Keratinocyte (primary cell): ENCODE measurements around the gene FBXO31. TPM values are rescaled to one million over a fixed set of nuclear protein-coding genes. Genes with fewer than 3 reads are reported as not detected.

ENCODE experiments used
- DNase-seq: peaks from one replicate; pipeline ENCODE4 v3.0.0-alpha.2; 2011; ENCODE audit warnings: low read depth, missing footprints, low spot score
- FAIRE-seq: peaks from 2 replicates; lab custom pipeline; 2011; peaks lifted over from hg19 to GRCh38; lab: Jason Lieb, UNC
- H2AFZ ChIP-seq: 2 replicates; pipeline ENCODE4 v1.6.0; 2012; ENCODE audit warnings: low read length, control low read depth, inconsistent platforms; ENCODE audit not compliant: control insufficient read depth
- H3K27ac ChIP-seq: 2 replicates; pipeline ENCODE4 v1.5.1; 2011; ENCODE audit warnings: low read length; ENCODE audit not compliant: control insufficient read depth, insufficient read depth
- H3K27me3 ChIP-seq: 3 replicates; pipeline ENCODE4 v1.6.0; 2011; ENCODE audit warnings: low read length; ENCODE audit not compliant: control insufficient read depth, insufficient read depth; ENCODE audit errors: extremely low read depth
- H3K36me3 ChIP-seq, 2 experiments: 2 replicates in 1 of 2; 3 replicates in 1 of 2; pipeline ENCODE4 v1.5.1; 2011; ENCODE audit warnings: low read length in 2 of 2, mild to moderate bottlenecking in 1 of 2; ENCODE audit not compliant: control insufficient read depth in 2 of 2, insufficient read depth in 2 of 2; ENCODE audit errors: extremely low read depth in 1 of 2
- H3K4me1 ChIP-seq: 3 replicates; pipeline ENCODE4 v1.5.1; 2011; ENCODE audit warnings: low read length; ENCODE audit not compliant: control insufficient read depth, insufficient read depth; ENCODE audit errors: extremely low read depth
- H3K4me2 ChIP-seq: 3 replicates; pipeline ENCODE4 v1.6.0; 2011; ENCODE audit warnings: low read depth, low read length; ENCODE audit not compliant: control insufficient read depth, insufficient read depth; ENCODE audit errors: extremely low read depth
- H3K4me3 ChIP-seq, 3 experiments: fragments of 200-600 bp in 1 of 3; sonication (generic) in 1 of 3; 2 replicates in 2 of 3; 3 replicates in 1 of 3; pipeline ENCODE4 v1.5.1; 2011 to 2016; ENCODE audit warnings: low read length in 3 of 3, mild to moderate bottlenecking in 3 of 3, control low read depth in 2 of 3, inconsistent platforms in 1 of 3, low read depth in 1 of 3, mixed read lengths in 1 of 3, mixed run types in 1 of 3, moderate library complexity in 1 of 3; ENCODE audit not compliant: control insufficient read depth in 2 of 3, insufficient read depth in 2 of 3; ENCODE audit errors: extremely low read depth in 1 of 3
- H3K79me2 ChIP-seq: 2 replicates; pipeline ENCODE4 v1.6.0; 2012; ENCODE audit warnings: low read length; ENCODE audit not compliant: control insufficient read depth, insufficient read depth
- H3K9ac ChIP-seq: 3 replicates; pipeline ENCODE4 v1.6.0; 2011; ENCODE audit warnings: low read length; ENCODE audit not compliant: control insufficient read depth, insufficient read depth; ENCODE audit errors: extremely low read depth
- H3K9me1 ChIP-seq: 3 replicates; pipeline ENCODE4 v1.6.0; 2011; ENCODE audit warnings: low read length; ENCODE audit not compliant: control insufficient read depth, insufficient read depth; ENCODE audit errors: extremely low read depth
- H3K9me3 ChIP-seq: 2 replicates; pipeline ENCODE4 v1.5.1; 2012; ENCODE audit warnings: low read depth, low read length; ENCODE audit not compliant: control insufficient read depth
- H4K20me1 ChIP-seq: 3 replicates; pipeline ENCODE4 v1.6.0; 2011; ENCODE audit warnings: low read length; ENCODE audit not compliant: control insufficient read depth, insufficient read depth; ENCODE audit errors: extremely low read depth
- CTCF ChIP-seq, 3 experiments: IDR thresholded peaks in 1 of 3; conservative IDR thresholded peaks in 1 of 3; optimal IDR thresholded peaks in 1 of 3; 2 replicates in 2 of 3; 3 replicates in 1 of 3; pipeline versions ENCODE3 to v1.5.1; 2011; ENCODE audit warnings: low read length in 3 of 3, mild to moderate bottlenecking in 3 of 3, moderate library complexity in 2 of 3, control low read depth in 1 of 3, inconsistent platforms in 1 of 3; ENCODE audit not compliant: insufficient read depth in 2 of 3; ENCODE audit errors: extremely low read depth in 1 of 3
- EZH2 ChIP-seq: IDR thresholded peaks from one replicate; pipeline ENCODE4 v1.6.1; 2012; ENCODE audit warnings: inconsistent platforms, mild to moderate bottlenecking, low read length, moderate library complexity
- dilution Hi-C: fragments of 300-500 bp; cut with MboI; formaldehyde crosslinking; loops from one replicate; pipeline ENCODE4 v1.7.0; 2020; ENCODE audit warnings: low sequenced_read_pairs; ENCODE audit not compliant: extremely low pct_ligation_motif_present
- polyA plus RNA-seq, 5 experiments: library from polyadenylated mRNA; depleted of rRNA in 3 of 5; stranded (reverse) in 3 of 5; stranded (forward) in 1 of 5; unstranded in 1 of 5; fragments of >200 nt; gene quantifications; 1 replicate in 1 of 5; 2 replicates in 3 of 5; 3 replicates in 1 of 5; pipeline versions ENCODE4 v1.2.1 to v1.2.3, GENCODE V29; 2011 to 2012; ENCODE audit warnings: missing spikeins in 2 of 5, low read depth in 1 of 5, low replicate concordance in 1 of 5

FBXO31 gene
- polyA plus RNA-seq, 1 donor (not counting 4 experiments of a cell fraction or from before 2014, with no cell fraction given): 17.0 TPM

GRCh38 chr16:87384162-87384874 lies 742 bp upstream of the FBXO31 start:
- dilution Hi-C loops: no loop called here
- no peak for FAIRE-seq
- Histone ChIP-seq H3K4me3 (peak overlapping the region; percentile 46 to 84 (median 78)), H3K36me3 (no peaks in the 10 kb centered on the region), H2AFZ (peak overlapping the region; percentile 89), H3K27me3 (no peaks in the 10 kb centered on the region), H3K9me1 (peaks cover 2% of the 10 kb centered on the region), H3K9me3 (no peaks in the 10 kb centered on the region), H3K4me1 (peaks cover 33% of the 10 kb centered on the region), H3K4me2 (peak overlapping the region; percentile 69), H3K27ac (peak overlapping the region; percentile 60), H3K9ac (peak overlapping the region; percentile 84), H3K79me2 (peaks cover 38% of the 10 kb centered on the region), H4K20me1 (peaks cover 12% of the 10 kb centered on the region)
- DNase-seq: no peak
- TF ChIP-seq CTCF (optimal IDR thresholded peaks at IDR 0.05 in 1 of 3, IDR thresholded peaks at IDR 0.05 in 1 of 3, conservative IDR thresholded peaks at IDR 0.05 in 1 of 3; ENCODE audit: extremely low read depth in 1 of 3, insufficient read depth in 2 of 3, low read length in 3 of 3) (no peak), EZH2 (no peak)

GRCh38 chr16:87382023-87382785 lies 1.4 kb downstream of the FBXO31 start:
- Histone ChIP-seq H3K4me3 (peak overlapping the region; percentile 75 to 88 (median 84)), H3K9me1 (peaks cover 2% of the 10 kb centered on the region), H3K27me3 (no peaks in the 10 kb centered on the region), H4K20me1 (peaks cover 12% of the 10 kb centered on the region), H3K9ac (peak overlapping the region; percentile 84), H3K4me1 (peaks cover 17% of the 10 kb centered on the region), H3K9me3 (no peaks in the 10 kb centered on the region), H3K27ac (peak overlapping the region; percentile 73), H3K4me2 (peak overlapping the region; percentile 84), H3K79me2 (peaks cover 52% of the 10 kb centered on the region), H2AFZ (no peak overlapping the region), H3K36me3 (no peaks in the 10 kb centered on the region)
- no peak for DNase-seq
- TF ChIP-seq CTCF (optimal IDR thresholded peaks at IDR 0.05 in 1 of 3, IDR thresholded peaks at IDR 0.05 in 1 of 3, conservative IDR thresholded peaks at IDR 0.05 in 1 of 3; ENCODE audit: extremely low read depth in 1 of 3, insufficient read depth in 2 of 3, low read length in 3 of 3) (no peak), EZH2 (no peak)
- no peak for FAIRE-seq
- dilution Hi-C loops: no loop called here
